GM21723 (cell line): ENCODE results near the gene FAM83G.
"Not testable (repeated sequence)": the region's sequence is repeated elsewhere in the genome, so short reads cannot be mapped to it uniquely, and the experiment has no call there.

Experiments
- ATAC-seq: cut with Tn5 transposase; IDR thresholded peaks from one replicate; pipeline ENCODE4 v1.9.1; 2021; ENCODE audit warnings: mild to moderate bottlenecking, moderate library complexity; ENCODE audit not compliant: unreplicated experiment

FAM83G gene

DNA sequence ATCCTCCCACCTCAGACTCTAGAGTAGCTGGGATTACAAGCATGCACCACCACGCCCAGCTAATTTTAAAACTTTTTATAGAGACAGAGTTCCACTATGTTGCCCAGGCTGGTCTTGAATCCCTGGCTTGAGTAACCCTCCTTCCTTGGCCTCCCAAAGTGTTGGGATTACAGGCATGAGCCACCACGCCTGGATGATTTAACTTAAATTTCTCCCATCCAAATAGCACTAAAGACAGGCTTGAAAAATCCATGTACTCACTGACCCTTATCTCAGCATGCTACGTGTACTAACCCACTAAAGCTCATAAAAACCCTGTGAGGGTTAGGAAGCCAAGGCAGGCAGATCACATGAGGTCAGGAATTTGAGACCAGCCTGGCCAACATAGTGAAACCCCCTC is 48.0 kb downstream of the FAM83G start:
- no peak for ATAC-seq

DNA sequence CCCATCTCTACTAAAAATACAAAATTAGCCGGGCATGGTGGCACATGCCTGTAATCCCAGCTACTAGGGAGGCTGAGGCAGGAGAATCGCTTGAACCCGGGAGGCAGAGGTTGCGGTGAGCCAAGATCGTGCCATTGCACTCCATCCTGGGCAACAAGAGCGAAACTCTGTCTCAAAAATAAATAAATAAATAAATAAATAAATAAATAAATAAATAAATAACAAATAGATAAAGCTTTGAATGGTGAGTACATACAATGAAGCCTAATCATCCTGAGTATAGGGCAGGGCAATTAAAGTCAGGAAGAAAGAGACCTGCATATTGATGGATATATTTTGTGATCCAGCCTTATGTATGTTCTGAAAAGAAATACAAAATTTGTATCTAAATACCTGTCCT is 48.5 kb downstream of the FAM83G start:
- ATAC-seq = not testable (repeated sequence)

DNA sequence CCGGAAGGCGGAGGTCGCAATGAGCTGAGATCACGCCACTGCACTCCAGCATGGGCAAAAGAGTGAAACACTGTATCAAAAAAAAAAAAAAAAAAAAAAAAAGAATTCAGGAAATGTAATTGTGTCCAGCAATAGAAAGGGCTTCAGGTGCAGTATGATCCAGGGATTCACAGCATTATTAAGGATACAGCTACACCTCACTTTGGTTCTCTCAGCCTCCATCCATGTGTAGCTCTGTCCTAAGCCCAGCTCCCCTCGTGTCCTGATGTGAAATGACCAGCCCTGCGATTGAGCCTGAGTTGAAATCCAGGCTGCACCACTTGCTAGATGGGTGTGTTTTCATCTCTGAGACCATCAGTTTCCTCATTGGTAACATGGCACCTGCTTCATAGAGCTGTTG is 49.6 kb downstream of the FAM83G start:
- no peak for ATAC-seq

DNA sequence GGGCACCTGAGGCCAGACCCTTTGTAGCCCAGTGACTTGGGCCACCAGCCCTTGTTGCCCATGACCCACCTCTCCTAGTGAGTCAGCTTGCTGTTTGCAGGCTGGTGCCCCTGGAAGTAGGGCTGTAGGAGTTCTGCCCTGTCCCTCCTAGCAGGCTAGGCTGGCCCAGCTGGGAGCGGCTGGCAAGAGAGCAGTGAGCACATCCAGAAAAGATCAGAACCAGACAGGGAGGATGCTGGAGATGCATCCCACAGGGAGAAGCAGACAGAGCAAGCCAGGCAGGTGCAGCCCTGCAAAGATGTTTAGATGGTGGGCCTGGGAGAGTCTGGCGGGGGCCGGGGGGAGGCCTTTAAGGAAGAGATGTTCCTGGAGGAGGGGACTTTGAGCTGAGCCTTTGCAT is 50.2 kb downstream of the FAM83G start:
- no peak for ATAC-seq

DNA sequence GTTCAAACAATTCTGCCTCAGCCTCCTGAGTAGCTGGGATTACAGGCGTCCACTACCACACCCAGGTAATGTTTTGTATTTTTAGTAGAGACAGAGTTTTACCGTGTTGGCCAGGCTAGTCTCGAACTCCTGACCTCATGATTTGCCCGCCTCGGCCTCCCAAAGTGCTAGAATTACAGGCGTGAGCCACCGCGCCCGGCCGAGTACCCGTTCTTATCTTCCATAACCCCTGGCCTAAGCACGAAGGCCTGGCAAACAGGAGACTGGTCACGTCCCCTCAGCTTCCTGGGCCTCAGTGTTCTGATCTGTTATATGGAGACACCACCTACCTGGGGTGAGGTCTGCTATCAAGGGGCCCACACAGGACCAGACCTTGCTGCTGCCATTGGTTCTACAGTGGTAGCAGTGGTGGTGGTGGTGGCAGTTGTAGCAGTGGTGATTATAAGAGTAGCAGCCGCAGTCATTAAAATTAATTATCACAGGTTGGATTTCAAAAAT is 51.3 kb downstream of the FAM83G start:
- ATAC-seq = no peak

DNA sequence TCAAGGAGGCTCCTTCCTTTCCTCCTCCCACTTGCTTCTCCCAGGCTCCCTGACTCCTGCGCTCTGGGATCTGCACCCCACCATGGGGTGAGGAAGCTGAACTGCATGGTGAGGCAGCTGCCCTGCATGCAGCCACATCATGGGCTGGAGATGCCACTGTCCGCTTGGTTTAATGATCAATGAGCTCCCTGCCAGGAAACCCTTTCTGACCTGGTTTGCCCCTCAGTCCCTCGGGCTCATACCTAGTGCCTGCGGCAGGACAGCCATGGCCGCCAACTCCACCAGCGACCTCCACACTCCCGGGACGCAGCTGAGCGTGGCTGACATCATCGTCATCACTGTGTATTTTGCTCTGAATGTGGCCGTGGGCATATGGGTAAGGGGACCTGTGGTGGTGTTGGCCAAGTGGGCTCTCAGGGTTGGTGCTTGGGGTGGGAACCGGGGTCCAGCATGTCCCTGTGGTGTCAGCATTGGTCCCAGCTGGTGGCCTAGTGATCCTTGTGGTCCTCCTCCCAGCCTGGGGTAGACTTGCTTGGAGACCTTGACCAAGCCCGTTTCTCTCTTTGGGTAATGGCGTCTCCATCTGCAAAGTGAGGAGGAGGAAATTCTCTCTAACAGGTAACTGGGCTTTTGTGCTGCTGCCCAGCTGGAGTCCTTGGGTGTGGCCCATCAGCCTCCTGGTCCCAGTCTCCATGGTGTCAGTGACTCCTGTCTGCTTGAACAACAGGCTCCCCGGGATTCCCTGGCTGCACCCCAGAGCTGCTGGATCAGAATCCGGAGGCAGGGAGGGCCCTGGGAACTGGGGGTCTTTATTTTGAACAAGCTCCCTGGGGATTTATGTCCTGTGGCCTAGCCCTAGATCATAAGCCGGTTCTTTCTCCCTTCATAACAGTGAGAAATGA is 52.4 kb downstream of the FAM83G start, which contains the start of gene SLC5A10:
TSS of gene SLC5A10 (plus strand) at position 225 of the 902 bp plus-strand sequence. CDS start at position 266, 41 bp downstream.
- ATAC-seq = no peak

DNA sequence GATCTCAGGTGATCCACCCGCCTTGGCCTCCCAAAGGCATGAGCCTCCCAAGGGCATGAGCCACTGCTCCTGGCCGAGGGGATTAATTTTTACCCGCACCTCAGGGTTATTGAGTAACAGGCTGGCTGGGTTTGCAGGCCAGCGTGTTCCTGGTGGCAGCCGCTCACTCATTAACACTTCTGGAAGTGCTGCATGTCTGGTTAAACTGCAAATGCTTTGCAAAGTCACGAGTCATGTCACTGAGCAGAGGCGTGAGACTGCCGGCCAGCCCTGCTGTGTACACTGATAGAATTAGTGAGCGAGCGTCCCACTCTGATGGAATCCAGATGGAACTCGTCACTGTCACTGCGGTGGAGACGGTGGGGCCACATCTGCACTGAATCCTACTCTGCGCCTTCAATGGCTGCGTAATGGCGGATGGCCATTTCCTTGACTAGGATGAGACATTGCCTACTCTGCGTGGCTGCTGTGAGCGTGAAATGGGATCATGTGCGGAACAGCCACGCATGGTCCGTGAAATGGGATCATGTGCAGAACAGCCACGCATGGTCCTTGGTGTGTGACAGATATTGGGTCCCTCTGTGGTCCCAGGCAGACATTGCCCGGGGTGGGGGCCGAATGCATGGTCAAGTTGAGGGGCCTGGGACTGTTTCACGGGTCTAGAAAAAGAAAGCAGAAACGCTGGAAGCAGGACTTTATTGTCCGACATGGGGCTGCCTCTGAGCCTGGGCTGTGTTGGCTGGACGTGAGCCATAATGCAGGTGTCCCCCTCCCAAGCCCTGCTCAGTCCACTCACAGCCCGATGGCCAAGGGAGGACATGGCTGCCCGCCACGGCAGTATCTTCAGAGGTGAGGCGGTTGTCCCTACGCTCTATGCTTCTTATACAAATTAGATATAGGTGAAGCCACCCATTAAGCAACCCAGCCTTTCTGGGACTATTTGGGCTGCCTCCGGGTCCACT is 53.3 kb downstream of the FAM83G start:
- ATAC-seq = no peak

DNA sequence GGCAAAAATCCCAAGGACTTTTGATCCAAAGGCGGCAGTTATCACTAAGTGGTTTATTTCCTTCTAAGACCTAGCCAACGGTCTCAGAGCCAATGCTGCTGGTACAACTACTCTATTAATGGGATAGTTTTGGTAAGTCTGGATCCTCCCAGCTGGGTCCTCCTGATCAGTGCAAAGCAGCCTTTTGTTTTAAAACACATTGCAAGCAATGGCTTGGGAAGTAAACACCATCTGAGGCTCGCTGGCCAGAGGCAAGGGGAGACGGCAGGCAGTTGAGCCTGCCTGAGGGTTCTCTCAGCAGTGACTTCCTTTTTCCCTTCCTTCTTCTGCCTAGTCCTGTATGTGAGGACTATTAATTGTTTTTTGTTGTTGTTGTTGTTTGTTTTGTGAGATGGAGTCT is 54.2 kb downstream of the FAM83G start:
- ATAC-seq = no peak

DNA sequence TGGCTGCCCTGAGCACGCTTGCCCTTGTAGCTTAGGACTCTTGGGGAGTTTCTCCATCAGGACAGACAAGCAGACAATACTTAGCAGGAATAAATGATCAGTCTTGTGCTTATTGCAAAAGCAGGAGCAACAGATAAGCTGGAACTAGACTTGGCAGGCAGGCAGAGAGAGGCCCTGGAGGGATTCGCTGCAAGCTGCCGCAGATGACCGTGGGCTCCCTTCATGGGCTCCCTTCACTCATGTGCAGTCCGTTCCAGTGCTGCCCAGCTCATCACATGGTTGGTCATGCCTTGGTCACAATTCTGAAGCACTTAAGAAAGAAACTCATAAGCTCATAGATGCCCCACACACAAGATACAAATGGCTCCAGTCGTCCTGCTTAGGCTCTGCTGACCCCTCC is 55.0 kb downstream of the FAM83G start:
- ATAC-seq = no peak

DNA sequence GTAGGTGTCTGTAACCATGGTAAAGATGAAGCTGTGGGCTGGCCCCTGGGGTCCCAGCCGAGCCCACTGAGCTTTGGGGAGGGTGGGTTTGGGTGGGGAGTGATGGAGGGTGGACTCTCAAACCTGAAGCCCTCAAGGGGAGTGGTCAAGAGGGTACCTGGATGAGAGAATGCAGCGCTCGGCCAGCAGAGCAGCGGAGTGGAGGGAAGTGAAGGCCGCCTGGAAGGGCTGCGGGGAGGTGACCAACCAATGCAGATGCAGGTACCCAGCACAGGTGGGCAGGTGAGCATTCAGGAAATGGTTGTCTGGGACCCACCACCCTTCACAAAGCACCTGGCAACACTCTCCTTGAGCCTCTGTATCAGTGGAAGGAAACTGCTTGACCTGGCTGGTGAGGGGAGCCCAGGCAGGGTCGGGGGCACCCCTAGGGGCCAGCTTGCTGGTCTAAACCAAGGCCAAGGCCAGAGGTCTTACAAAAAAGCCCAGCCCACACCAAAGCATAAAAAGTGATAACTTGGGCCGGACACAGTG is 56.0 kb downstream of the FAM83G start:
- ATAC-seq = no peak

DNA sequence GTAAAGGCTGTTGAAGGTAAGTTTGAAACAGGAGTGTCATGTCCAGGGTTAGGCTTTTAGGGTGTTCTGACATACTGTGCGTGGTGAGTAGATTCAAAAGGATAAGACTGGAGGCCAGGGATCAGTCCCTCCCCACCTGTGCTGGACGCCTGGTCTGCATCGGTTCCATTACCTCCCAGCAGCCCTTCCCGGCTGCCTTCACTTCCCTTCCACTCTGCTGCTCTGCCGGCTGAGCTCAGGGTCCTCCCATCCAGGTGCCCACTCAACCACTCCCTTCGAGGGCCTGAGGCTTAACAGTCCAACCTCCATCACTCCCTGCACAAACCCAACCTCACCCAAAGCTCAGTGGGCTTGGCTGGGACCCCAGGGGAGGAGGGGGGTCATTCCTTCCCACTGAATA is 56.7 kb downstream of the FAM83G start:
- no peak for ATAC-seq

DNA sequence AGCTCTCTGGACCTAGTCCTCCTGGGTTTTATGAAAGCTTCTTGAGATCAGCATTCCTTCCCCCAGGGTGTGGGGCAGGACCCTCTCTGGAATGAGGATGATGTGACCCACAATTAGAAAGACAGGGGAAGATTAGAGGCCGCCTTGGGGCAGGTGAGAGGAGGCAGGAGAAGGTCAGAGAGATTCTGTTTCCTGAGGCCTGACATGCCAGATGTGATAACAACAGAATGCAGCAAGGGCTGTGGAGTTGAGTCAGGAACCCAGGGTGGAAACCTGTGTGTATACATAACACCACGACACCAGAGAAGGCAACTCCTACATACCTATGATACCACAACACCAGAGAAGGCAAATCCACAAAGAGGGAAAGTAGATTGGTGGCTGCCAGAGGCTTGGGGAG is 58.0 kb downstream of the FAM83G start:
- no peak for ATAC-seq

DNA sequence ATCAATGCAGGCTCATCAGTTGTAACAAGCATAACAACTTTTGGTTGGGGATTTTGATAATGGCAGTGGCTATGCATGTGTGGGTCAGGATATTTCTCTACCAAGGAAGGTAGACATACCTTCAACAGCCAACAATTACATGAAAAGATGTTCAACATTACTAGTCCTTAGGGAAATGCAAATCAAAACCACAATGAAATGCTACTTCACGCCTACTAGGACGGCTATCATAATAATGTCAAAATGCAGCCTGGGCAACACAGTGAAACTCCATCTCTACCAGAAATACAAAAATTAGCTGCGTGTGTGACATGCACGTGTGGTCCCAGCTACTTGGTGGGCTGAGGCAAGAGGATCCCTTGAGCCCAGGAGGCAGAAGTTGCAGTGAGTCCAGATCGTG is 59.9 kb downstream of the FAM83G start:
- no peak for ATAC-seq

DNA sequence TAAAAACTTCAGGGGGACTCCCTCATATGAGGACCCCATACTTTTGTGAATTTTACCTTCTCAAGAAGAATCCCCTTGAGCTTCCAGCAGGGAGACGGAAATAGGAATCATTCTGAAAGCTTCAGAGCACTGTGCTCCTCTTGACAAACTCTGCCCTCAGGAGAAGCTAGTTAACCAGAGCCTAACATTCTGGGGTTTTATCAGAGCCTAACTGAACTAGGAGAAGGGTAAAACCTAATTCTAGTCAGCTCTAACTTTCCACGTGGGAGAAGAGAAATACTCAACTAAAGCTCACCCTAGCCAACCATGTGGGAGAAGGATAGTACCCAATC is 65.9 kb downstream of the FAM83G start:
- no peak for ATAC-seq

DNA sequence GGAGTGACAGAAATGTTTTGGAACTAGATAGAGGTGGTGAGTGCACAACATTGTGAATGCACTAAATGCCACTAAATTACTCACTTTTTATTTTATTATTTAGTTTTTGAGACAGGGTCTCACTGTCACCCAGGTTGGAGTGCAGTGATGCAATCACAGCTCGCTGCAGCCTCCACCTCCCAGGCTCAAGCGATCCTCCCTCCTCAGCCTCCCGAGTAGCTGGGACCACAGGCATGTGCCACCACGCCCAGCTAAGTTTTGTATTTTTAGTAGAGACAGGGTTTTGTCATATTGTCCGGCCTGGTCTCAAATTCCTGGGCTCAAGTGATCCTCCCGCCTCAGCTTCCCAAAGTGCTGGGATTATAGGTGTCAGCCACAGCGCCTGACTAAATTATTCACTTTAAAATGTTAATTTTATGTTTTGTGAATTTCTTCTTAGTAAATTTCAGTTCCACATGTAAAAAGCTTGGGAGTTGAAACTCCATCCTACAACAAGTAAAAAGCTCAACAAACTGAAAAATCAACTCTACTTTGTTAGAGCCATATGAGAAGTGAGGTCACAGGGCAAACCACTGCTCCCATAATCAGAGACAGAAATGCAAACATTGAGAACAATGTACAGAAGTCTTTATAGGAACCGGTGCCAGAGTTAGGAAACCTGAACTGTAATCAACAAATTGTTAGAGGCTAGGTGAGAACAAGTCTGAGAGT is 66.4 kb downstream of the FAM83G start:
- ATAC-seq = no peak

DNA sequence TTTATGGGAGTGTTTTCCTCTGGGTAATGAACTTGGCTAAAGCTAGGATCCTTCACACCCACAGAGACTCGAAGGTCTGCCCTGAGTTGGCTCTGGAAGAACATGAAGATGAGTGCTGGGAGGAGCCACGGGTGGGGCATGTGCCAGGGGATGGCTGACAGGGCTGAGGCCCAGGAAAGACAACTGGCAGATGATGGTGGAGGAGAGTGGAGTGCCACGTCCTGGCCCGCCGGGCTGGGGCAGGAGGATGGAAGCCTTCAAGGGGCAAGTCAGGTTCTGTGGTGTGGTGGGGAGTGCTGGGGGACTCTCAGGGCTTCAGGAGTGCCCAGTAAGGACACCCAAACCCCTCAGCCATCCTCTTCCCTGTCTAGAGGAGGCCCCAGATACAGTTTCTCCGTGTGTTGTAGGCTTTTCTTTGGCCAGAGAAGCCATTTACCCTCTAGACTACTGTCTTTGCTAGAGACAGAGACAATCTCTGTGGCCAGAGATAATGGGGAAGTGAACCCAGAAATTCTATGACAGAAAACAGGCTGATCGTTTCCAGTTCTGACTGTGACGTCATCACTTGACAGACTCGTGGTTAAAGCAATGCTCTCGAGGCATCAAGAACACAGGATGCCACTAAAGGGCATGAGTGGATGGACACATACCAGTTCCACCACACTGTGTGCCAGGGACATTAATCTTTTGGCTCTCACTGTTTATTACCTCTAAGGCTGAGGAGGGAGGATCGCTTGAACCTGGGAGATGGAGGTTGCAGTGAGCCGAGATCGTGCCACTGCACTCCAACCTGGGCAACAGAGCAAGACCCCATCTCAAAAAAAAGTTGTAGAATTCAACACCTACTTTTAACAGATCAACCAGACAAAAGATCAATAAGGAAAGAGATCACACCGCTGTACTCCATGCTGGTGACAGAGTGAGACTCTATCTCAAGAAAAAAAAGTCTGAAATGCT is 71.2 kb downstream of the FAM83G start:
- no peak for ATAC-seq

DNA sequence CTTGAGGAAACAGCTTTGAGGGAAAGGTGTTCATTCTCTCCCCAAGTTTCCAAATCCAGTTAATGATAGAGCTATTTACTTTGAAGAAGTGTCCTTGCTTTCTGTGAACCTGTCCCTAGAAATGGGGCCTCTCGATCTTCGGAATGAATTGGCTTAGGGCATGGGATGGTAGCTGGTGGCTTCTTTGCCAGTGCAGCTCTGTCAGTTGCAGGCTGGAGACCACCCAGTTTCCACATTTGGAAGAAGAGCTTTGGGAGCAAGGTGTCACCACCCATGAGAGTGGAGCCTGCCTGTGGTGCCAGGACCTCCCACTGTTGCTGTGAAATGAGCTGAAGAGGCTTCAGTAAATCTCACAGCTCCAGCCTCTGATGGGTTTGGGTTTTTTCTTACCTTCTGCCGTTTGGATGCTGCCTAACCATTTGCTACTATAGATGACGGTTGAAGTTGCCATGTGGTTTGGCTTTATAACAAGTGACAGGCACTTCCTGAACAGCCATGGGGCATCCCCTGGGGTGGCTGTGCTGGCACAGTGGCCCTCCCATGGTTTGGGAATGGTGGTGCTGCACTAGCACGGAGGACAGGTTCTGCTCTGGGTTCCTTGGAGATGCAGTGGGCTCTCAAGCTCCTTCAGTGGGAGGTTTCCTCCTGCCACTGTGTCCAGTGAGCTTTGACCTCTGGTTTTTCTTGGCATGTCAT is 72.1 kb downstream of the FAM83G start:
- ATAC-seq = no peak

DNA sequence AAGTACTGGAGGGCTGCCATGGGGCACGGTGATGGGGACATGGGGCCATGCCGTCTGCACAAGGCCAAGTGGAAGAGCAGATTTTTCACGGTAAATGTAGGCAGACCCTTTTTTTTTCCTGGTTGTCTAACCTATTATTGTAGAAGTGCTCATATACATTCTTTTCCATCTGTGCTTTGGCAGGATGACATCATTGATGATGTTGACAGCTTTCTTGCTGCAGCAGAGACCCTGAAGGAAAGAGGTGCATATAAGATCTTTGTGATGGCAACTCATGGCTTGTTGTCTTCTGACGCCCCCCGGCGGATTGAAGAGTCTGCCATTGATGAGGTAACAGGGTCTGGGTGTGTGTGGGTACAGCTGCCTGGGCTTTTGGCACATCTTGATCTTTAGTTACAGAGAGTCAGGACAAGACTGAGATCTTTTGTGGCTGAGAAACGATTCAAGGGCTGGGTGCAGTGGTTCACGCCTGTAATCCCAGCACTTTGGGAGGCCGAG is 75.9 kb downstream of the FAM83G start:
- no peak for ATAC-seq

DNA sequence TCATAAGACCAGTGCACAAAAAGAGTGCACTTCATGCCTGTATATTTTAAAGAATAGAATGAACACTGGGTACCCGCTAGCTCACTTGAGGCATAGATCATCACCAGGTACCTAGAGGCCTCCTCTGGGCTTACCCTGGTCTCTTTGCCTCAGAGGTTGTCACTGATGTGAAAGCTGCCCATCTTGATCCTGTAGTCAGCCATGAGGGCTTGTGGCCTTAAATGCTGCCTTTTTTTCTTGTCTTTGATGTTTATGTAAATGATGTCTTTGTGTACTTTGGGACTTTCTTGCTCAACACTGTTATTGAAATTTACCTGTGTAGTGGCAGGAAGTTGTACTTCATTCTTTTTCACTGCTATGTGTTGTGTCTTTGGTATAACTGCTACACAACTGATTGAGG is 79.4 kb downstream of the FAM83G start:
- no peak for ATAC-seq
